Common myeloid progenitor, CD34-positive (primary cell): ENCODE measurements around the gene PPM1L.
A peak's percentile ranks its signal among the peaks of the same experiment; 100 is the strongest.

Experiments used
- CTCF ChIA-PET: fragments of 350-600 bp; sonication (Branson Sonifier 250); formaldehyde crosslinking; loops from one replicate; lab custom pipeline; 2021; ENCODE audit warnings: antibody characterized with exemption; lab: Charles Lee
- POLR2A ChIA-PET: fragments of 350-600 bp; sonication (Branson Sonifier 250); formaldehyde crosslinking; loops from one replicate; lab custom pipeline; 2021; ENCODE audit warnings: antibody characterized with exemption; lab: Charles Lee
- DNase-seq, 3 donors: peaks; one replicate each; pipeline versions ENCODE4 v3.0.0 to v3.0.0-alpha.2; 2013
- H3K27ac ChIP-seq, 2 experiments: 1 replicate in 1 of 2; 2 replicates in 1 of 2; pipeline ENCODE4 v1.7.0; 2013; ENCODE audit warnings: inconsistent platforms in 2 of 2, low read length in 2 of 2, mild to moderate bottlenecking in 2 of 2, low read depth in 1 of 2, moderate library complexity in 1 of 2; ENCODE audit not compliant: severe bottlenecking in 2 of 2, insufficient read depth in 1 of 2, poor library complexity in 1 of 2
- H3K27me3 ChIP-seq, 5 experiments: replicated peaks in 2 of 5; 1 replicate in 3 of 5; 2 replicates in 2 of 5; pipeline versions ENCODE4 v1.6.1 to v1.7.0; 2013; ENCODE audit warnings: low read length in 4 of 5, mild to moderate bottlenecking in 2 of 5, moderate library complexity in 2 of 5, inconsistent platforms in 1 of 5; ENCODE audit not compliant: insufficient read depth in 5 of 5, control insufficient read depth in 4 of 5
- H3K36me3 ChIP-seq, 4 experiments: 1 replicate in 2 of 4; 2 replicates in 2 of 4; pipeline versions ENCODE4 v1.6.1 to v1.7.0; 2013; ENCODE audit warnings: low read length in 3 of 4, control low read depth in 1 of 4, mild to moderate bottlenecking in 1 of 4; ENCODE audit not compliant: control insufficient read depth in 4 of 4, insufficient read depth in 4 of 4
- H3K4me1 ChIP-seq, 4 experiments: 1 replicate in 3 of 4; 2 replicates in 1 of 4; pipeline versions ENCODE4 v1.6.1 to v1.7.1; 2013; ENCODE audit warnings: low read length in 3 of 4, mild to moderate bottlenecking in 3 of 4, control low read depth in 1 of 4, inconsistent platforms in 1 of 4, moderate library complexity in 1 of 4; ENCODE audit not compliant: control insufficient read depth in 4 of 4, insufficient read depth in 4 of 4; ENCODE audit errors: control extremely low read depth in 1 of 4
- H3K4me3 ChIP-seq, 7 experiments: 1 replicate in 4 of 7; 2 replicates in 3 of 7; pipeline versions ENCODE4 v1.5.1 to v1.7.0; 2013; ENCODE audit warnings: mild to moderate bottlenecking in 7 of 7, low read length in 6 of 7, moderate library complexity in 6 of 7, inconsistent platforms in 2 of 7, low read depth in 2 of 7, control low read depth in 1 of 7; ENCODE audit not compliant: insufficient read depth in 4 of 7, control insufficient read depth in 1 of 7; ENCODE audit errors: extremely low read depth in 1 of 7
- H3K9me3 ChIP-seq, 5 experiments: 1 replicate in 4 of 5; 2 replicates in 1 of 5; pipeline versions ENCODE4 v1.6.1 to v1.7.1; 2013; ENCODE audit warnings: low read length in 4 of 5, mild to moderate bottlenecking in 2 of 5, inconsistent platforms in 1 of 5, low read depth in 1 of 5, moderate library complexity in 1 of 5; ENCODE audit not compliant: control insufficient read depth in 4 of 5, insufficient read depth in 2 of 5; ENCODE audit errors: control extremely low read depth in 1 of 5
- WGBS: methylation state at CpG from one replicate; pipeline ENCODE4 v1.1.5; 2013; ENCODE audit not compliant: insufficient coverage; 5-methylcytosine and 5-hydroxymethylcytosine counted together

Gene PPM1L

DNA sequence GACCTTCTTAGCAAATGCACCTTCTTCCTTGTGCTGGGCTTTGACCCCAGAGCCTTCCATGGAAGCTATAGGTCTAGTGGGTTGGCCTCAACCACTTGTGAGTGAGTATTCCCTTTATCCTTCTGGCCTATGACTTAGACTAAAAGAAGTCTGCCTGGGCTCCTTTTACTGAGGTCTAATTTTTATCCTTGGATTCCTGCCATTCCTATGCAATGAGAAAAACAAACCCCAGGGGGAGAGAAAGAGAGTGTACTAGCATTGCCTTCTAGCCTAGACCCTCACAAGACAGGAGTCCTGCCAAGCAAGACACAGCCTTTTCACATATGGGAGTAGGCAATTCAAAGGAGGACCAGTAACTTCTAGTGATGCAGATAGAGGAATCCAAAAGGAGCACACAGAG is 155.4 kb downstream of the PPM1L start:
- ChIA-PET CTCF (interaction anchor here (0.6 kb wide), 1 partner anchor 377 kb away, joined by 3 read pairs; no protein-coding TSS in a partner anchor), POLR2A (no interaction called here)
- Histone ChIP-seq H3K4me1 (no peaks in the 10 kb centered on the region), H3K9me3 (peaks cover 0 to 6% (median 4%) of the 10 kb centered on the region in 5 experiments), H3K4me3 (no peak overlapping the region), H3K27me3 (no peaks in the 10 kb centered on the region), H3K27ac (no peak overlapping the region), H3K36me3 (no peaks in the 10 kb centered on the region)
- no peak for DNase-seq

GRCh38 chr3:160916472-160916871 is 160.4 kb downstream of the PPM1L start:
- no peak overlapping the region for H3K4me3 ChIP-seq
- H3K27ac ChIP-seq, result no peak overlapping the region
- POLR2A ChIA-PET, result no interaction called here
- no peaks in the 10 kb centered on the region for H3K36me3 ChIP-seq
- H3K27me3 ChIP-seq, result no peaks in the 10 kb centered on the region
- CTCF ChIA-PET, result interaction anchor here (0.8 kb wide), 1 partner anchor 8 kb away, joined by 3 read pairs; no protein-coding TSS in a partner anchor
- WGBS, result 92% methylated on average over 2 of the region's 3 CpGs
- H3K4me1 ChIP-seq, result no peaks in the 10 kb centered on the region
- no peak for DNase-seq
- no peaks in the 10 kb centered on the region for H3K9me3 ChIP-seq

DNA sequence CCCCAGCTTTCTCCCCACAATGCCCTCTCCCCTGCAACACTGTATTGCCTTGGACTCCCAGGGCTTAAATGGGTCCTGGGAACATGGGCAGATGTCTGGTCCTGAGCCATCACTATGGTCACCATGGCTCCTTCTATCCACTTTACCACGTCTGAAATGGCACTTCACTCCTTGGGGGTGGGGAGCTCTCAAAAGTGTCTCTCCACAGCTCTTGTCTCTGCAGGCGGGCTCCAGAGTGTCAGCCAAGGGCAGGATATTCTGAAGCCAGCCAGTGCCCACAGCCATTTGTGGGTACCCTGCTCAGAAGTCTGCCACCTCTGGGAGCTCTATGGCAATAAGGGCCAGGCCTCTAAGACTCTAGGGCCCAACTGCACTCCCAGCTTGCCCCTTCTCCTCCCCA is 163.9 kb downstream of the PPM1L start:
- Histone ChIP-seq H3K9me3 (no peaks in the 10 kb centered on the region), H3K36me3 (no peaks in the 10 kb centered on the region), H3K27ac (no peak overlapping the region), H3K27me3 (no peaks in the 10 kb centered on the region), H3K4me3 (no peak overlapping the region), H3K4me1 (no peaks in the 10 kb centered on the region)
- no peak for DNase-seq
- WGBS, result 90% methylated on average over 2 of the region's 2 CpGs
- CTCF ChIA-PET, result interaction anchor here (0.7 to 3.0 kb wide), 6 partner anchors 9 to 212 kb away, joined by 3 to 14 read pairs (median 4); no protein-coding TSS in a partner anchor
- POLR2A ChIA-PET, result interaction anchor here (0.6 kb wide), 1 partner anchor 43 kb away, joined by 3 read pairs; no protein-coding TSS in a partner anchor

GRCh38 chr3:160921020-160921635 is 165.1 kb downstream of the PPM1L start:
- POLR2A ChIA-PET, result no interaction called here
- H3K9me3 ChIP-seq, result no peaks in the 10 kb centered on the region
- no peaks in the 10 kb centered on the region for H3K27me3 ChIP-seq
- DNase-seq, result peak; percentile 17 to 36 (median 36)
- no peaks in the 10 kb centered on the region for H3K4me1 ChIP-seq
- H3K36me3 ChIP-seq, result no peaks in the 10 kb centered on the region
- no peak overlapping the region for H3K4me3 ChIP-seq
- CTCF ChIA-PET, result interaction anchor here (0.7 to 3.0 kb wide), 4 partner anchors 8 to 54 kb away, joined by 3 to 14 read pairs (median 4); no protein-coding TSS in a partner anchor
- no peak overlapping the region for H3K27ac ChIP-seq
- WGBS, result 60% methylated on average over 1 of the region's 4 CpGs

GRCh38 chr3:160924776-160925175 is 168.7 kb downstream of the PPM1L start:
- DNase-seq, result no peak
- ChIA-PET POLR2A (no interaction called here), CTCF (interaction anchor here (0.7 to 3.4 kb wide), 5 partner anchors 8 to 238 kb away, joined by 3 to 20 read pairs (median 3); no protein-coding TSS in a partner anchor)
- no CpG with 5 or more reads among the region's 1 CpG for WGBS
- Histone ChIP-seq H3K4me1 (peaks cover 0 to 2% (median 0%) of the 10 kb centered on the region in 4 experiments), H3K4me3 (no peak overlapping the region), H3K36me3 (no peaks in the 10 kb centered on the region), H3K27me3 (no peaks in the 10 kb centered on the region), H3K27ac (no peak overlapping the region), H3K9me3 (no peaks in the 10 kb centered on the region)

- H3K27ac ChIP-seq, result no peak overlapping the region
- H3K9me3 ChIP-seq, result no peaks in the 10 kb centered on the region
- H3K36me3 ChIP-seq, result no peaks in the 10 kb centered on the region
- CTCF ChIA-PET, result interaction anchor here (0.7 to 2.3 kb wide), 5 partner anchors 11 to 348 kb away, joined by 3 to 9 read pairs (median 8); no protein-coding TSS in a partner anchor
- H3K27me3 ChIP-seq, result no peaks in the 10 kb centered on the region
- 86% methylated on average over 10 of the region's 10 CpGs for WGBS
- no peak overlapping the region for H3K4me3 ChIP-seq
- POLR2A ChIA-PET, result interaction anchor here (0.6 kb wide), 1 partner anchor 10 kb away, joined by 3 read pairs; no protein-coding TSS in a partner anchor
- H3K4me1 ChIP-seq, result peaks cover 0 to 2% (median 0%) of the 10 kb centered on the region in 4 experiments
- peak in 1 of 3 donors; percentile 15 for DNase-seq
Observed at GRCh38 chr3:160927620-160928019, 171.6 kb downstream of the PPM1L start.

DNA sequence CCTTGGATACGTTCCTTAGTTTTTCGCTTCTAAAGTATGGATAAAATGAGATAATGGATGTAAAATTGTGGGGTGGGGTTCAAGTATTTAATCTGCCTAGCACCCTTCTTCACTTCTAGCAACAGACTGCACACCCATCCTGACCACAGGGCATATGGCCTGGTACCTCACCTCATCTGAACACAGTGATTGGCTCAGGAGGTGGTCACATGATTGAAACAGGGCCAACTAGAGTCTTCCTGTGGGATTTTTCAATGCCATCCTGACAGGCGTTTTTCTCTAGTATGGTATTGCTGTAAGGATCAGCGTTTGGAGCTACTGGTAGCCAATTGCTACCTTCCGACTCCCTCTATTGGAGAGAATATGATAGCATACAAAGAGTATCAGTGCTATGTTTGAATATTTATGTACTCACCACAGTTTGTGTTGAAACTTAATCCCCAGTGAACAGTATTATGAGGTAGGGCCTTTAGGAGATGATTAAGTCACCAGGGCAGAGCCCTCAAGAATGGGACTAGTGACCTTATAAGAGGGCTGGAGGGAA is 172.2 kb downstream of the PPM1L start:
- peak in 2 of 3 donors; percentile 4 to 14 for DNase-seq
- ChIA-PET CTCF (interaction anchor here (1.1 to 2.3 kb wide), 5 partner anchors 8 to 347 kb away, joined by 4 to 9 read pairs (median 8); no protein-coding TSS in a partner anchor), POLR2A (no interaction called here)
- peaks cover 0 to 2% (median 0%) of the 10 kb centered on the region in 4 experiments for H3K4me1 ChIP-seq
- no peaks in the 10 kb centered on the region for H3K36me3 ChIP-seq
- H3K27me3 ChIP-seq, result no peaks in the 10 kb centered on the region
- H3K4me3 ChIP-seq, result no peak overlapping the region
- 94% methylated on average over 3 of the region's 5 CpGs for WGBS
- no peak overlapping the region for H3K27ac ChIP-seq
- no peaks in the 10 kb centered on the region for H3K9me3 ChIP-seq
